Tongue (tissue), 2 donors: ENCODE measurements around the gene TSPOAP1. TPM values are rescaled to one million over a fixed set of nuclear protein-coding genes. Genes with fewer than 3 reads are reported as not detected.

Source experiments
- DNase-seq: peaks from one replicate; pipeline ENCODE4 v3.0.0-alpha.2; 2015
- total RNA-seq: library from RNA; depleted of rRNA; stranded (reverse); fragments of >200 nt; gene quantifications from one replicate; pipeline ENCODE4 v1.2.3, GENCODE V29; 2014

TSPOAP1 gene
- total RNA-seq, 1 donor from 2014 or later: 5.6 TPM

DNA sequence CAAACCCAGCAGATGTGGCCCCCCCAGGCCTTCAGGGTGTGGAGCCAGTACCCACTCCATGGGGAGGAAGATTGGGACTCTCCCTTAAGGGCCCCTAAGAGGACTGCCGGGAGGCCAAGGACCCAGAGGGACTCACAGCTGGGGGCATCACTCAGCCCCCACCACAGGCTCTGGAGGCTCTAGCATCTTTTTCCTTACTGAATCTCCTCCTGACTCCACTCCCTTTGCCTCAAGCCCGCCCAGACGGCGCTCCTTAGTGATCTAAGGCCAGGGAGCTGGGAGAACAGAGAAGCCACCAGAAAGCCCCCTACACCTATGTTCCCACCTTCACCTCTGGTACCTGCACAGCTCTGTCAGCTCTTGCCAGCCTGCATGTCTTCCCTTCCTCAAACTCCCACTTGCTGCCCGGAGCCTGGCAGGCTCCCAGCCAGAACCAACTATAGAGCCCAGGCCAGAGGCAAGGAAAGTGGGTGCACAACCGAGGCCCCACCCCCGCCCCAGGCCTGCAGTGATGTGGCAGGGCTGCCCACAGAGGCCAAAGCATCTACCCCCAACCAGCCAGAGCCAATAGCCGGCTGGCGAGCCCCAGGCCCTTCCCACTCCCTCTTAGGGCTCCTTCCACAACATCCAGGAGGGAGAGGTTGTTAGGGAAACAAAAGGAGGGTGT is 25.5 kb downstream of the TSPOAP1 start:
- no peak for DNase-seq

- DNase-seq: no peak
These were observed 26.2 kb downstream of the TSPOAP1 start for GRCh38 chr17:58302171-58302918.

DNA sequence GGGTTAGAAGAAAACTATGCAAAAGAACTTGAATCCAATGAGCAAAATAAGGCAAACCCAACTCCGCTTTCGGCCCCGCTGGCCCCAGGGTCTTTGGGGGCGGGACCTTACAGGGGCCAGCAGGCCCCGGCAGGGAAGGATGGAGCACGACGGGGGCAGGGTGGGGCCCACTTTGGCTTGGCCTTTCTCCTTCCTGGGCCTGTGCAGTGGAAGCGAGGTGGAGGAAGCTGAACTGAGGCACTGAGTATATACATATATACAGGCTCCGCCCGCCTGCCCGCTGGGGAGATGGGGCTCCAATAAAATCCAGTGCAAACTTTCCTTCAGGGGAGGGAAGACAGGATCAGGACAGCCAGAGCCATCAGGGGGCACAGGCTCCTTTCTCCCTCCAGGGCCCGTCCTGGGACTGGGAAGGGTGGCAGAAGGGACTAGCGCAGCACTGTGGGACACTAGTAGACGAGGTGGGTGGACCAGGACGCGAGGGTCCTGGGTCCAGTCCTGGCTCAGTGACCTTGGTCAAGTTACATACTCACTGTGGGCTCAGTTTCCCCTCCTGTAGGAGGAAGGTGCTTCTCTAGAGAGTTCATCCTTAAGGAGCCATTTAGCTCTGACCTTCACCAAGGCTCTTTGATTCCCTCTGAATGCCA is 27.0 kb downstream of the TSPOAP1 start:
- DNase-seq: no peak

GRCh38 chr17:58300336-58300735 is 28.3 kb downstream of the TSPOAP1 start:
- DNase-seq: no peak

DNA sequence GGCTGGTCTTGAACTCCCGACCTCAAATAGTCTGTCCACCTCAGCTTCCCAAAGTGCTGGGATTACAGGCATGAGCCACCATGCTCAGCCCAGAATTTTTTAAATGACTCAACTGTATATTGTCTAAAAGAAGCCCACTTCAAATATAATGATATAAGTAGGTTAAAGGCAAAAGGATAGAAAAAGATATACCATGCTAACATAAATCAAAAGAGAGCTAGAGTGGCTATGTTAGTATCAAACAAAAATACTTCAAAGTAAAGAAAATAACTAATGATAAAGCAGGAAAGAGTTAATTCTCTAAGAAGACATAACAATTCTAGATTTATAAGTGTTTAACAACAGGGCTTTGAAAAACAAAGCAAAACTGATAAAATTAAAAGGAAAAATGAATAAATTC is 34.6 kb downstream of the TSPOAP1 start:
- DNase-seq: no peak

- no peak for DNase-seq
These were observed 37.3 kb downstream of the TSPOAP1 start for GRCh38 chr17:58291246-58291645.

- DNase-seq: no peak
These were observed 38.7 kb downstream of the TSPOAP1 start for GRCh38 chr17:58289869-58290268.

- no peak for DNase-seq
These were observed 43.2 kb downstream of the TSPOAP1 start for GRCh38 chr17:58285422-58285810.

DNA sequence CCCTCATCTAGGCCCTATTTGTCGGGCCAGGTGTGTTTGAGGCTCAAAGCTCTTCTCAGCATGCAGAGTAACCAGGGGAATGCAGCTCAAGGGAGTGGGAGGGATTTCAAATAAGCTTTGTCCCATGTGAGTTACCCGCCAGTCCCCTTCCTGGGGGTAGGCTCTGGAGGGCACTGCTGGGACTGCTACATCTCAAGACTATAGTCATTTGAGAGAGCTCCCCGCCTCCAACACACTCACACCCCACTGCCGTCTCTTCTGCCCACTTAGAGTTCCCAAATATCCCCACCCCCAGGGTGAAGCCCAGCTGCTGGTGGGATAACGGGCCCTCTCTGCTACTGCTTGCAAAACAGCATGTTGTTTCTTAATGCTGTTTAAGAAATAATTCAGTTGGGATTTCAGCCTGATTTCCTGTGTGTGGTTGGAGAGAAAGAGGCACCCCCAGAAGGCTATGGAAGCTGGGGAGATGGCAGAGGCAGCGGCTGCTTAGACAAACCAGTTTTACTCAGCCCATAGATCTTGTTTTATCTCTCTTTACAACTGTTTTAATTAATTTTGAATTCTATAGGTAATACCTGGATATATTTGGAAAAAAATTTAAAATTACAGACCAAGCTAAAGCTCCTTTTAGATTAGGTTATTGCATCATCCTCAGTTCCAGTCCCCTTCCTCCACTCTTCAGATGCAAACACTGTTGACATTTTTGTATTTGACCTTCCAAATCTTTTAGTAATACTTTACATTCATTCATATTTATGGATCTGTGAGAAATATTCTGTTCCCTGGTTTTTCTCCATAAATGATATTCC is 43.8 kb downstream of the TSPOAP1 start:
- DNase-seq: no peak

GRCh38 chr17:58283674-58284612 is 44.7 kb downstream of the TSPOAP1 start:
- no peak for DNase-seq

DNA sequence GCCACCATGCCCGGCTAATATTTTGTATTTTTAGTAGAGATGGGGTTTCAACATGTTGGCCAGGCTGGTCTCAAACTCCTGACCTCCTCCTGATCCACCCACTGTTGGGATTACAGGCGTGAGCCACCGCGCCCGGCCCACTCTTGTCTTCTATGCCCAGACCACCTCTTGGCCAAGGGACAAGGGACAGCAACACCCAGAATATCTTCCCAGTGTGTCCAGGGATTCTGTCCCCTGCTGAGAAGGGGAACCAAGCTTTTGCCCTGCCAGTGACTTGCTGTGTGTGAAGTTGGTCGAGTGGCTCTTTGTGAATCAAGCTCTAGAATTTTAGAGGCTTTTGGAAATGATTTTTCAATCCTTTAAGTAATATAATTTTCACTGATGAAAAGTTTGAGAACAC is 46.2 kb downstream of the TSPOAP1 start:
- DNase-seq: no peak

DNA sequence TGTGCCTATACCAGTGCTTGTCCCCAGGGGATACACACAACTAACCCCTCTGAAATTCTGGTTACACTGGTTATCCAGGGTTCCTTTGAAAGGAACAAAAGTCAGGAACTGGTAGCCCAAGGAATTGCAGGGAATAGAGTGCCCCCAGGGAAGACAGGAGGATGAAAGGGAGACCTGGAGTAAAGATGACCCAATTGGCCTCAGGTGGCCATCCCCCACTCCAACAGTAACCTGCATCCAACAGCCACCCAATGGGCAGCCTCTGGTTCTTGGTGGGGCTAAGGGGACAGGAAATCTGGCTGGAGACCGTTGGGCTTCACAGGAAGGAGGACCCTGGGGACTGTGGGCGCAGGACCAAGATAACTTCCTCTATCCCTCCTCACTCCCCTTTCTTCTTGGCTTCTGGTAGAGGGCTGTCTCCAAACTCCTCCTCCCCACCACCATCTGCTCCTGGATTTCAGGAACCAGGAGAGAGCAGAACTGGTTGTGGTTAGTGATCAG is 47.0 kb downstream of the TSPOAP1 start:
- DNase-seq: no peak

DNA sequence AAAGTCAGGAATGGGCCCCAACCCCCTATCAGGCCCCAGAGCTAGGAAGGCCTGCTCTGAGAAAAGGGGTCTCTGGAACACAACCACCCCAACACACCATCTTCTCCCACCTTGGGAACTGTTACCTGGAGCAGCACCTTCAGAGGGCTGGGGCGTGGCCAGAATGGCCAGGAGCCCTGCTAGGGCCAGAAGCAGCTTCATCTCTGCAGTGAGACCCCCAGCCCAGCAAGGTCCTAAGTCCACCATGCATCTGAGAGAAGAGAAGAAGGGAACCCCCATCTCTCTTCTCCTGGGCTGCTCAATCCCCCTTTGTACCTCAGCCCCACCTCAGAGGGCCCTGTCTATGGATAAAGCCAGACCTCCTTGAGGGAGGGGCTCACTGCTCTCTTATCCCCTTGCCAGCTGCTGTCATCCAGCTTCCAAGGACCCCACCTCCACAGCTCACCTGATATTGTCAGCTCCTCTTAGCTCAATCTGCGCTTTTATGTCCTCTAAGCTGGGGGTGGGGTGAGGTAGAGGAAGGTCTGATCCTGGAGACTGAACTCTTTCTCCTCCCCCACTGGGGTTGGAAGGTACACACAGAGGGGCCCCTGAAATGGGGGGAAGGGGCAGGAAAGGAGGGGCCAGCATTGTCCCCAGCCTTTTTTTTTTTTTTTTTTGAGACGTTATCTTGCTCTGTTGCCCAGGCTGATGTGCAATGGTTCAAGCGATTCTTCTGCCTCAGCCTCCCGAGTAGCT is 47.9 kb downstream of the TSPOAP1 start, which contains the start of gene MPO:
MPO (minus strand) TSS at position 456 of the 738 bp plus-strand sequence; CDS start at position 279, 177 bp downstream.
- no peak for DNase-seq

DNA sequence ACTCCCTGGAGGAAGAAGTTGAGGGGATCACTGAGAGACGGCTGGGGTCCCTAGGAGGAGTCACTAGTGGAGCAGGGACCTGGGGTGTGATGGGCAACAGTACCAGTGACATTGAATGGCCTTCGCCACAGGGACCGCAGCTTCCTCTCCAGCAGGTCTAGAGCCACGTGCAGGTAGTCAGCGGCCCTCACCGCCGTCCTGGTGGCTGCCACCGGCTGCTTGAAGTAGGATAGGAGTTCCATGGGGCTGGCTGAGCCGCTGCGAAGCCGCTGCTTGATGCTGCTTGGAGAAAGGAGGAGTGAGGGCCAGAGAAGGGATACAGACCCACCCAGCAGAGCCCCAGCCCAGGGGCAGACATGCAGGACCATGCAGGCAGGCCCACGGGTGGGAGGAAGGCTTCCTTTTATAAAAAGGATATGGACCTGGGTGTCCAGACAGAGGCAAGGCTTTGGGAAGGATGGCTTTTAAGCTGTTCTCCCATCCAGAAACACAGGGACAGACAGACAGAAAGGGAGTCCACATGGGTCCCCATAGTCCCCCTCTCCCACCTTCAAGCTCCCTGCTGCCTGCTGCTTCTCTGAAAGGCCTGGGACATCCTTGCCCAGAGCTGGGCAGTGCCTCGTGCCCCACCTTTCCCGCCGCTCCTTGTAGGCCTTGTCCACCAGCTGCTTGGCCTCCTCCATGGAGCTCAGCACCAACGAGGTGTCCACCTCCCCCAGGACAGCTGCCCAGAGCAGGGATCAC is 48.7 kb downstream of the TSPOAP1 start:
- no peak for DNase-seq

DNA sequence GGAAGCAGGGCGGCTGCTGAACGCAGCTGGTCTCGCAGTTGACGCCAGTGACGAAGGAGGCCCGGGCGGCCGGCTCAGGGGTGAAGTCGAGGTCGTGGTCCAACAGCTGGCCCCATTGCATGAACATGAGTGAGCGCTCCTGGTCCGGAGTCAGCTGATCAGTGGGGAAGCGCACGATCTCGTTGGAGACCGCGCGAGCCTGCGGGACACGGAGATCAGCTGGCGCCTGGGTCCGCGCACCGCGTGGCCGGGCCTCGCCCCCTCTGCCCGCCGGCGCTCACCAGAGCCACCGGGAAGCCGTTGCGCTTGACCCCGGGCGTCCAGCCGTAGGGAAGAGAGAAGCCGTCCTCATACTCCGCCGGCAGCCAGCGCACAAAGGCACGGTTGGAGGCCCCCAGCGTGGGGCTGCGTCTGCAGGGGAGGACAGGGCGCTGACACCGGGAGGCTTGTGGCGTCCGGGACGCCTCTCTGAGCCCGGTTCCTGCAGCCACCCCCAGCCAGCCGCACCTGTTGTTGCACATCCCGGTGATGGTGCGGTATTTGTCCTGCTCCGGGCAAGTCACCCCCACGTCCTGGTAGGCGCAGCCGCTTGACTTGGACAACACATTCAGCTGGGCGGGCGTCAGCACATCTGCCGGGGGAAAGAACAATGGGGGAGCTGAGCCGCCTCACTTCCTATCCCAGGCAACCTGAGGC is 49.4 kb downstream of the TSPOAP1 start:
- peak; percentile 83 for DNase-seq

DNA sequence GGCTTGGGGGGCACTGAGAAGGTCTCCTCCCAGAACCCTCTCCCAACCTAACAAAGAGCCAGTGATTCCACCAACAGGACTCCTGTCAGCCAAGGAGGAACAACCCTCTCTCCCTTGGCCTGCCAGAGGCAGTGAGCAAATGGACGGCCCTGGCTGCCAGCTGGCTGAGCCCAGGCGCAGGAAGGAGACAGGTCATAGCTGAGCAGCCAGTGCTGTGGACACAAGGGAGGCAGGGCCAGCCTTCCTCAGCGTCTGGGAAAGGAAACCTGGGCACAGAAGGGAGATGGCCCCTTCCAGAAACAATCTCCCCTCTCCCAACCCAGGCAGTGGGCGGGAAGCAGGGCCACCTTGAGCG is 50.0 kb downstream of the TSPOAP1 start:
- DNase-seq: no peak

DNA sequence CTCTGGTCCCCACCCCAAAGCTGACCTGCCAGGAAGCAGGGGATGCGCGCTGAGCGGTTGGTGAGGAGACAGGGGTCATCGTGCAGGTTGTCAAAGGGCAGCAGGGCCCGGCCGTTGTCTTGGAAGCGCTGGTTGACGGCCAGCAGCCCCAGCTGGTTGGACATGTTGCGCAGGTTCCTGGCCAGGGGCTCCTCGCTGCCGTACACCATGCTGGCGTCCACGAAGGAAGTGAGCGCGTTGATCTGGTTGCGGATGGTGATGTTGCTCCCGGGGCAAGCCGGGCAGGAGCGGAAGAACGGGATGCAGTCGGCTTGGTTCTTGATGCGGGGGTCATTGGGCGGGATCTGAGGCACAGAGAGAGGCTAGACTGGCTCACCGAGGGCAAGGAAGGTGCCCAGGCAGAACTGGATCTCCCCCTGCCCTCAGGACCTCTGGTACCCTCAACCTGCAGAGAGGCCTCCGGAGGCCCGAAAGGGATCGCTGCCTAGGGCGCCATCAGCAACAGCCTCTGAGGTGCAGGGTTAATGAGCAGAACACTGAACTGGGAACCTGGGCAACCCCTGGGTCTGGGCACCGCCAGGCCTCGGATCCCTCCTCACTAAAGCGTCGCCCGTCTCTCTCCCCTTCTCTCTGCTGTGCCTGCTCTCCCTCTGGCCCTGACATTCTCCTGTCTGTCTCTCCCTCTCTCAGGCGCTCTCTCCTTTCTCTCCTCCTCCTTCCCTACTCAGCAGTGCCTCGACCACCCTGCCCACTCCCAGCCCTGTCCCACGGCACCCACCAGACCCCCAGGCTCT is 50.6 kb downstream of the TSPOAP1 start:
- DNase-seq: no peak

GRCh38 chr17:58277107-58277801 is 51.3 kb downstream of the TSPOAP1 start:
- DNase-seq: no peak
